NB4 (cell line): Measurements from ENCODE around the gene SLC43A2.

Source experiments
- DNase-seq: peaks from one replicate; pipeline ENCODE4 v3.0.0; 2010; ENCODE audit warnings: low read depth
- H3K4me3 ChIP-seq: one replicate; pipeline ENCODE4 v1.5.1; 2011; ENCODE audit warnings: mild to moderate bottlenecking, low read depth, low read length, moderate library complexity
- CTCF ChIP-seq: IDR thresholded peaks from one replicate; pipeline ENCODE4 v1.5.1; 2012; ENCODE audit warnings: low read depth, low read length
- MYC ChIP-seq: IDR thresholded peaks from 2 replicates; pipeline ENCODE4 v1.6.1; 2011; ENCODE audit warnings: low read depth, low read length
- POLR2A ChIP-seq: IDR thresholded peaks from 2 replicates; pipeline ENCODE4 v1.6.1; 2011; ENCODE audit warnings: mild to moderate bottlenecking; ENCODE audit not compliant: insufficient read length; ENCODE audit errors: extremely low read depth
- TF ChIP-seq, protein P1 (sequence below): IDR thresholded peaks from 2 replicates; pipeline ENCODE4 v1.6.1; 2011; ENCODE audit warnings: low read depth, low read length

Gene SLC43A2

GRCh38 chr17:1648173-1648962 is 19.7 kb upstream of the SLC43A2 start:
- no peak for DNase-seq
- TF ChIP-seq CTCF (no peak), POLR2A (no peak), MYC (no peak)
- TF ChIP-seq, protein P1, sequence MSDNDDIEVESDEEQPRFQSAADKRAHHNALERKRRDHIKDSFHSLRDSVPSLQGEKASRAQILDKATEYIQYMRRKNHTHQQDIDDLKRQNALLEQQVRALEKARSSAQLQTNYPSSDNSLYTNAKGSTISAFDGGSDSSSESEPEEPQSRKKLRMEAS = no peak
- H3K4me3 ChIP-seq = no peak overlapping the region

DNA sequence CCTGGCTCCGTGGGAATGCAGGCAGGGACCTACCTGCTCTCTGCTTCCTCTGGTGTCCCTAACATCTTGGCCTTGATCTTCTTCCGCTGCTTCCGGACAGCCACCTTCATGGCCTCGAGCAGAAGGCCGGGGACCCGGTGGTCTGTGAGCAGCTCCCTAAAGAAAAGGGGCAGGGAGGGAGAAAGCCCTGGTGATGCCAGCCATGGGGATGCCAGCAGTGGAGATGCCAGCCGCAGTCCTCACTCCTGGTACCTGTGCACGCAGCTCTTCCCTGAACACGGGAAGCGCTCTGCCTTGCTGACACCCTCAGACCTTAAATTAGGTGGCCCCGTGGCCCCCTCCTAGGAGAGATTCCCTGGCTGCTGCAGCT is 19.2 kb upstream of the SLC43A2 start:
- no peak for TF ChIP-seq CTCF
- TF ChIP-seq POLR2A = no peak
- TF ChIP-seq, protein P1 = no peak
- no peak for TF ChIP-seq MYC
- no peak for DNase-seq
- no peak overlapping the region for H3K4me3 ChIP-seq

DNA sequence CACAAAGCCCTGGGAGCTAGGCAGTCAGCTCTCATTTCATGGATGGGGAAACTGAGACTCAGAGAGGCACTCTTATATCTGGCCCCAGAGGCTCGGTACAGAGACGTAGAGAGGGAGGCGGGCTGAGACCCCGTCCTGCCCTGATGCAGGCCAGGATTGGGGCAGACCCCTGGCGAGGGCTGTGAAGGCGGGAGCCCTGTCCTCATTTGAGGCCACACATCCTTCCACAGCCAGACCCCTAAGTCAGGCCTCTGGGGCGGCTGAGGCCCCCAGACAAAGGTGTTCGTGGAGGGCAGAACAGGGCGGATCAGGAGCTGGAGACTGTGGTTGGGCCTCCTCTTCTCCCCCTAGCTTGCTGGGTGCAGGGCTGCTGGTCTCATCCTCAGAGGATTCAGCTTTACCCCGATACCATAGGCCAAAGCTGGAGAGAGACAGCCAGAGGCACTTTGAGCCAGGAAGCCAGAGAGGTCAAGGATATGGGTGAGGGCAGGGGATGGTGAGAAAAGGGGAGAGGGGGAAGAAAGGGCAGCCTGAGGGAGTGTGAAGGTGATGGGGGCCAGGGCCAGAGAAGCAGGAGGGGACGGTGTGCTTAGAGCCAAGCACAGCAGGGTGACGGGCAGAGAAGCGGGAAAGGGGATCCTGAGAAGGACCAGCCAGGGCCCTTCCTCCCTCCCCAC is 17.7 kb upstream of the SLC43A2 start:
- no peak overlapping the region for H3K4me3 ChIP-seq
- DNase-seq = no peak
- TF ChIP-seq, protein P1 = no peak
- no peak for TF ChIP-seq POLR2A
- TF ChIP-seq CTCF = no peak
- no peak for TF ChIP-seq MYC

DNA sequence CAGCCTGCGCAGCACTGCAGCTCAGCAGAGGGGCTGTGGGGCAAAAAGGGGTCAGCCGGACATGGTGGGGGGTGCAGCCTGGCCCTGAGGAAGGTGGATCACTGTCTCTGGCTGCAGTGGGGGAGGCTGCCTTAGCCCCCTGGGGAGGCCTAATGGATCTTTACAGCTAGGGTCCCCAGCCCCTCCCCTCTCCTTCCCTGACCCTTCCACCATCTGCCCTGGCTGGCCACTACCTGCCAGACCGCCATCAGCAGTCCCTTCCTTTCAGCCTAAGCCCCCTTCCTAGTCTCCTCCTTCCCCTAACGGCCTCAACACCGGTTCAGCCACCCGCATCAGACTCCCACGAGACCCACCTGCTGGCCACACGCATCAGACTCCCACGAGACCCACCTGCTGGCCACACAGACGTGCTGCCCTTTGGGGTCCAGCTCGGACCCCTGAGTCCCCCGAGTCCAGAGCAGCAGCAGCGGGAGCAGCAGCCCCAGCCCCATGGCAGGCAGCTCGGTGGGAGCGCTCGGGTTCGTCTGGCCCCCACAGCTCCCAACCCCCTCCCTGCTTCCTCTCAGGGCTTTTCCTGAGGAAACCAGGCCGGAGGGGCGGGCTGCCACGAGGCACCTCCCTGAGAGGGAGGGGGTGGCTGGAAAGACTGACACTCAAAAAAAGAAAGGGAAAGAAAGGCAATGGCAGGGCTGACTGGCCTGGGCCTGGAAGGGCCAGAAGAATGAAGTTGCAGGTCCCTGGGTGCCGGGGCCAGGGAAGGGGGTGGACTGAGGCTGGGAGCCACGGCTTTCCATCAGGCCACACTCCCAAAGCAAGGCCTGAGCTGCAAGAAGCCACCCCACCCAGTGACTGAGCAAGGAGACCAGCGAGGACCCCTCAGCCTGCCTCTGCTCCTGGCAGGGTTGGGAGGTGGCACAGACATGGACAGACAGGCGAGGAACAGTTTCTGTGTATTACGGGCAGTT is 16.9 kb upstream of the SLC43A2 start, which contains the start of gene SCARF1:
TSS of gene SCARF1 (minus strand) at position 526 of the 965 bp plus-strand sequence. CDS start at position 491, 35 bp downstream.
- H3K4me3 ChIP-seq = no peak within 1 kb of the TSS
- TF ChIP-seq CTCF = no peak
- TF ChIP-seq POLR2A = no peak
- TF ChIP-seq, protein P1 = no peak
- DNase-seq = no peak

DNA sequence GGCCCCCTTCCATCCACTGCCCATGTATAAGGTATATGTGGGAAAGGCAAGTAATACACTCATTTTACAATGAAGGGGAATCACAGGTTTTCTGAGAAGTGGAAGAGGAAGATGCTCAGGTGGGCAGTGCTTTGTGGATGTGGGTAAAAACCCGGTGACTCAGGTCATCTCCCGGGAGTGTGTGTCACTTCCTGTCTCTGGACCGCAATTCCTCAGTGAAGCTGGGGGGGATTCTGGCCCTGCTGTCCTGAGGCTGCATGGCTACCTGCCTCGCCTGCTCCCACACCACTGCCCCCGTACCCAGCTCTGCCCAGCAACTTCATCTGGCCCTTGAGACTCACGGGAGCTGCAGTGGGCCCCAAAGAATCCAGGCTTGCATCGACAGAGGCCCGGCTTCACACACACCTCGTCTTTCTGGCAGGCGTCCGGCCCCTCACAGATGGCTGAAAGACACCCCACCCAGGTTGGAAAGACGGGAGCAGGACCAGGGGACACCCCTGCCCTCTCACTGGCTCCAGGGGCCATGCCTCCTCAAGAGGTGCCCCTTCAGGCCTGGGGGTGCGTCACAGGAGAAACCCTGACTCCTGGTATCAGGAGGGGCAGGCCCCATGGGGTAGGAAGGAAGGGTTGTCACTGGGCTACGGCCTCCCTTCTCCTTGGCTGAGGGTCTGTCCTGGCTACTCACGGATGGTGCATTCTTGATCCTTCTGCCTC is 16.0 kb upstream of the SLC43A2 start:
- TF ChIP-seq, protein P1 = no peak
- TF ChIP-seq CTCF (no peak), POLR2A (no peak), MYC (no peak)
- H3K4me3 ChIP-seq = no peak overlapping the region
- DNase-seq = peak; percentile 44
